ENCODE data around the gene SRPX.
A peak's percentile ranks its signal among the peaks of the same experiment; 100 is the strongest.

SRPX gene, protein sequence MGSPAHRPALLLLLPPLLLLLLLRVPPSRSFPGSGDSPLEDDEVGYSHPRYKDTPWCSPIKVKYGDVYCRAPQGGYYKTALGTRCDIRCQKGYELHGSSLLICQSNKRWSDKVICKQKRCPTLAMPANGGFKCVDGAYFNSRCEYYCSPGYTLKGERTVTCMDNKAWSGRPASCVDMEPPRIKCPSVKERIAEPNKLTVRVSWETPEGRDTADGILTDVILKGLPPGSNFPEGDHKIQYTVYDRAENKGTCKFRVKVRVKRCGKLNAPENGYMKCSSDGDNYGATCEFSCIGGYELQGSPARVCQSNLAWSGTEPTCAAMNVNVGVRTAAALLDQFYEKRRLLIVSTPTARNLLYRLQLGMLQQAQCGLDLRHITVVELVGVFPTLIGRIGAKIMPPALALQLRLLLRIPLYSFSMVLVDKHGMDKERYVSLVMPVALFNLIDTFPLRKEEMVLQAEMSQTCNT

DNA sequence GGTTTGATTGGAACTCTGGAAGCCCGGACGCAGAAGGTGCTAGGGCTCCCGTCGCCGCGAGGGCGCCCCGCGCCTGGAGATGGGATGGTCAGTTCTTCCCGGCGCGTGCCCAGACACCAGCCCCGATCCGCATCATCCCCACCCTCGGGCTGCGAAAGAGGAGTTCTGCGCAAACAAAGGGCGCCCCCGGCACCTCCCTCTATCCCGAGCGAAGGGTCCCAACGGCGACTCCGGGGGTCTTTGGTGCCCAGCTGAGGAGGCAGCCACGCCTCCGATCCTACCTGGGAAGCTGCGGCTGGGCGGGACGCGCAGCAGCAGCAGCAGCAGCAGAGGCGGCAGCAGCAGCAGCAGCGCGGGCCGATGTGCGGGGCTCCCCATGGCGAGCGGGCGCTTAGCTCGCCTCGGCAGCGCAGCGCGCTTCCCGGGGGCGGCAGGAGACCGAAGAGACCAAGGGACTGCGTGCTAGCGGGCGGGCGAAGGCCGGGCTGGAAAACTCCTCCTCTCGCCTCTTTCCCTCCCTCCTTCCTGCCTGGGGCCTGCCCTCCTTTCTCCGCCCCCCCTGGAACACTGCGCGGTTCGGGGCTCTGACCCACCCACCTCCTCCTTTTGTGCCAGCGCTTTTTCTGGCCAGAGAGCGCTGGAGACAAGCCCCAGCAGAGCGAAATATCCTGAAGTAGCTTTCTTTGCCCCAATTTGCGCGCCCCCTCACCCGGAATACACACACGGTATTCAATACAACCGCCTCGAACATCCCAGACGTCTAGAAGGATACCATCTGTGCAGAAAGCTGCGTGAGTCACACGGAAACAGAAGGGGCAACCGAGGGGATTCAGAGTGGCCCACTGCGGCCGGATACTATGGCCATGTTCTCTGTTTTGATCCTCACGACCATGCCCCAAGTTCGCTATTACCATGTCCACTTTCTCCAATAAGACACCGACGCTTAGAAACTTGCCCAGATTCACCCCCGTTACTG, at the start of gene SRPX:
Gene SRPX, minus strand, starts transcription at position 457 of the 976 bp plus-strand sequence. Its CDS starts 79 bp downstream, at position 378.
- DNase-seq (ENCODE audit: low spot score), result no peak

DNA sequence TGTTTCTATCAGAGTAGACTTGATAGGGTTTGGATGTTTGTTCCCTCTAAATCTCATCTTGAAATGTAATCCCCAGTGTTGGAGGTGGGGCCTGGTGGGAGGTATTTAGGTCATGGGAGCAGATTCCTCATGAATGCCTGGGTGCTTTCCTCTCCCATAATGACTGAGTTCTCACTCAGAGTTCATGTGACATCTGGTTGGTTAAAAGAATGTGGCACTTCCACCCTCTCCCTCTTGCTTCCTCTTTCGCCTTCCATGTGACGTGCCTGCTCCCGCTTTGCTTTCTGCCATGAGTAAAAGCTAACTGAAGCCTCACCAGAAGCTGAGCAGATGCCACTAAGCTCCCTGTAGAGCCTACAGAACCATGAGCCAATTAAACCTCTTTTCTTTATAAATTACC, 47.3 kb upstream of the SRPX start:
- DNase-seq (ENCODE audit: low spot score), result no peak

DNA sequence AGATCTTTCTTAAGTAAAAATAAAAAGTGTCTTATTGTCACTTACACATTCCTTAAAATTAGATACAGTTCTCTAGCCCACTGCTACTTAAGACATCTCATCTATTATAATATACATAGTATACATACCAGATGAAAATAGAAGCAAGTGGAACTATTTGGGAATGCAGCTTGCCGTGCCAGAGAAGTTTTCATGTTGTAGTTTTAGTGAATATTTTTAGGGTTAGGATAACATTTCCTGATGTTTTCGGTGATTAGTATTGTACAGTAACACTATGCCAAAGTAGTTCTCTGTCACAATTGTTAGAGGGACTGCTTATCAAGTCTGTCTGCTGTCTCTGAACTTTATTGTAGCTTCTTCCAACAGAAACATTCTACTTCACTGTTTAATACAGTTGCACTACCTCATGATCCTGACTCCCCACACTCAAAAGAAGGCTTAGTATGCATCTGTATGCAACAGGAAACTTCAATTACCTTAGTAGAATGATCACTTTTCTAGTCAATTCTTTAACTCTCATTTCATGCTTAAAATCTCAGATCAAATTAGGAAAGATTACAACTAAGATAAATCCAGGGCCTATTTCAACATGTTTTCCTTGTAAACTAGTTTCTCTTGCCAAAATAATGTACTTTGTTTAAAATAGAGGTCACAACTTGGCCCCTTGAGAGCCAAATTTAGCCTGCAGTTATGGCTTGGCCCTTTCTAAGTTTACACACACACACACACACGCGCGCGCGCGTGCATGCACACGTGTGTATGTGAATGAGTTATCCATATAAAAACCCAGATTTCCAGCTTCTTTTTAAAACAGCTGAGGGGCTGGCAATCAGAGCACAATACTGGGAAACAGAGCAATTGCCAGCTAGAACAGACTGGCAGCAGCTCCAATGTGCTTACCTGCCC, 42.3 kb upstream of the SRPX start:
- no peak for DNase-seq (ENCODE audit: low spot score)

DNA sequence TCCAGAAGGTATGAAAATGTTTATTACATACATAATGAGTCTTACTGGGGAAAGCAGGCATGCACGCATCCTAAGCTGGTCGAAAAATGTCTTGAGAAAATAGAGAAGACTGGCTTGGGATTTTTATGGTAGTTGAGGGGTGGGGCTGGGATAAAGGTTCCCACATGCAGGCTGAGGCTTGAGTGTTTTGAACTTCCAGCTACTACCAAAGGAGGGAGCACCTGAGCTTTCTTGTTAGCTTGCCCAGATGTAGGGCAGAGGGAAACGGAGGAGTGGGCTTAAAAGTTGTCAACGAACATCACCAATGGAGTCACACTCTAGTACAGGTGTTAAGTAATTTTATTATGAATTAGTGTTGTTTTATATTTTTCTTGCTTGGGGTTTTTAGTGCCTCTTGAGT, 39.6 kb upstream of the SRPX start:
- peak; percentile 50 for DNase-seq (ENCODE audit: low spot score)

DNA sequence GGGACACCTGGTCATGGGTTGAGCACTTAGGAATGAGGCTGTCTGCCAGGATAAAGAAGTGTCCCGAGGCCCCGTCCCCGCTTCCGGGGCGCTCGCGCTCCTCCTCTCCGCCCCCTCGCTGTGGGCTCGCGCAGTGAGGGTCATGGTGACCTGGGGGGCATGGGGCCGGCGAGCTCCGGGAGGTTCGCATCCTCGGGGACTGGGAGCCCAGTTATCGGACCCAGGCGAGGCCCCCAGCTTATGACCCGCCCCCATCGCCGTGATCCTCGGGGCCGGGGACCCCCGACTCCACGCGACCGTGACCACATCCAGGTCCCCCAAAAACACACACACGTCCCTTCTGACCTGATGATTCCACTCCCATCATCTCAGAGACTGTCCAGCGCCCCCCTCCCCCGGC, 35.3 kb upstream of the SRPX start:
- no peak for DNase-seq (ENCODE audit: low spot score)

DNA sequence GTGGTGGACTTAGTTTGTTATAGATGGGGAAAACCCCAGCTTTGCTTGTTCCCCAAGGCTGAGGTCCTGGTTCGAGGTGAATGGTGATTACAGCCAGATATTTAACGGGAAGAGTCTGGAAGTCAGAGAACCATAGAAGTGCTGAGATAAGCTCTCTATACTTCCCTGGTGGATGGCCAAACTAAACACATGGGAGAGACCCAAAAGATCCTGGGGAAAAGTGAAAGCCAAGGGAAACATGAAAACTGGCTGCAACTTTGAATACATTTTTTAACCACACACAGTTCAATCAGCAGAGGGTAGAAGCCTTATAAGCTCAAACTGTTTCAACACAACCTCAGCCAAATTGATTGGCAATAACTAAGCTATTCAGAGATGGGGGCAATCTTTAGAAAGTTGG, 29.3 kb upstream of the SRPX start:
- DNase-seq (ENCODE audit: low spot score), result no peak

DNA sequence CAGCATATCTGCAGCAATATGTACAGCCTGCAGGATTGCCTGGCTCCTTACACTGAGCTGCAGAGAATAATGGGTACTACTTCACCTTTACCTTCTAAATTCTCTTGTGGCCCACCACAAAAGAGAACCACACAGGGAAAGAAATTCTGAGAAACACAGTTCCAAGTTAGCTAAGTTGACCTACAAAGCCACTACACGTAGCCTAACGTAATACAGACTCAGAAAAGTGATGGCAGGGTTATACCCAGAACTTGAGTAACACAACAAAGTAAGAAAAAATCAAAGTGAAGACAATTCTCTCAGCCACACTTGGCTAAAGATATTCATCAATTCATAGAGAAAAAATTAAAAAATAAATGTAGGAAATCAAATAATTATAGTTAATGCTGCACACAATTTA, 26.4 kb upstream of the SRPX start:
- DNase-seq (ENCODE audit: low spot score), result no peak

DNA sequence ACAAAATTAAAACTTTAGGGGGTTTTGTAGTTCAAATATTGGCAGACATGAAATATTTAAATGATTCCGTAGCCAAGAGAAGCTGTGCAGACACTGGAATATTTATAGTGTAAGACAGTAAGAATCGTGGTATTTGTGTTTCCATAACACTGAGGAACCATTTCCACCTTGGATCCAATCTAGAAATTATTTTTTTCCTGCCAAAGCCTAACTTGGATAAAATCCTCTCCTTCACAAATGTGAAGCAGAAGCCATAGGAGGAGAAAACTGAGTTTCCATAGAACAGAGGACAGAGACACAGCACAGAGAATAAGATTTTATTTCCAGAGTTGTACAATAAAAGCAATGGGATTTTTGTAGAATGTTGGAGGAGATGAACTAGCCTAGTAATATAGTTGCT, 19.9 kb upstream of the SRPX start:
- no peak for DNase-seq (ENCODE audit: low spot score)

DNA sequence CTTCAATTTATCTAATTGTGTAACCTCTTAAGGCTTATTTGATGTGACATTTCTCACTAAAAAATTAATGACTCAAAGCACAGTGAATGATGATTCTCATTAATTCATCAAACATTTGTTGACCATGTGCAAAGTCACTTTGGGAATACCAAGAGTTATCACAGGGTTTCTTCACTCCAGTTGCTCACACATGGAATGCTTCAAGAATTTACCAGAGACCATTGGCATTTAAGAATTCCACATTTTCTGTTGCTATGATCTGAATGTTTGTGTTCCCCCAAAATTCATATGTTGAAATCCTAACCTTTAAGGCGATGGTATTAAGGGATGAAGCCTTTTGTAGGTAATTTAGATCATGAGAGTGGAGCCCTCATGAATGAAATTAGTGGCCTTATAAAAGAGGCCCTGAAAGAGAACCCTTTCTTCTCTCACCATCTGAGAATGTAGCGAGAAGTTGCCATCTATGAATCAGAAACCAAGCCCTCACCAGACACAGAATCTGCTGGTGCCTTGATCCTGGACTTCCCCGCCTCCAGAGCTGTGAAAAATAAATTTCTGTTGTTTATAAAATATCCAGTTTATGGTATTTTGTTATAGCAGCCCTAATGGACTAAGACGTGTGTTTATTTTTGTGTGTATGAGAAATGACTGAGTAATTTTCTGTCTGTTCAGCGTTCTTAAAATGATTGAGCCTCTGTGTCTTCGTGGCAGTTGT, 16.4 kb upstream of the SRPX start:
- DNase-seq (ENCODE audit: low spot score), result no peak

DNA sequence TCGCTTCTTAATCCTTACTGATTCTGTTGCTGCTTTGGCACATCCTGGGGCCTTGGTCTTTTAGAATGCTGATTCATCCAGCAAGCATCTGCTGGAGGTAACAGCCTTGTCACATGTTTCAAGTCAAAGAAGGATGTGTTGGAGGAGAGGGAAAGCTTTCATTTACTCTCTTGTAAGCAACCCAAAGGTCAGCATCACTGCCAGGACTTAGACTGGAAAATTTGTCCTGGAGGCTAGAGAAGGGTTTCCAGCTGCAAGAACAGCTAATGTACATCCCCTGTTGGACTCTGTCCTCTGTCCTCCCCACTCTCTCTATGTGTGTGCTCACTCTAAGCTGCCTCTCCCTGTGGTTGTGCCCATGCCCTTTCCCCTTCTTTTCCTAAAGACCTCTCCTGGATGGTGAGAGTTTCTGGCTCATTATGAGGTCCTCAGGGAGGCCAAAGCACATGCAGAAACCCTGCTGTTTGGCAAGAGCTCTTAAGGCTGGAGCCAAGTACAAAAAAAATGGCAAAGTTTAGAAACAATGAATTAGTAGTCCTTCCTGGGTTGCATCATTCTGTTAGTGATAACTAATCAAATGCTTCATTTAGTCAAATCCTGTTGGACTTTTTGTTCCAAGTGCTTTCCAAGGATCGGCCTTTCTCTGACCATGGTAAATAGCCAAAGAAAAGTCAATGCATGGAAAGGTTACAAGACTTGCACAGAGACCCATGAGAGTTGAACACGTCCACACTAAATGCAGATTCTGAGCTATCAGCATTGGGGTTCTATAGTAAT, 13.4 kb upstream of the SRPX start:
- DNase-seq (ENCODE audit: low spot score), result no peak

DNA sequence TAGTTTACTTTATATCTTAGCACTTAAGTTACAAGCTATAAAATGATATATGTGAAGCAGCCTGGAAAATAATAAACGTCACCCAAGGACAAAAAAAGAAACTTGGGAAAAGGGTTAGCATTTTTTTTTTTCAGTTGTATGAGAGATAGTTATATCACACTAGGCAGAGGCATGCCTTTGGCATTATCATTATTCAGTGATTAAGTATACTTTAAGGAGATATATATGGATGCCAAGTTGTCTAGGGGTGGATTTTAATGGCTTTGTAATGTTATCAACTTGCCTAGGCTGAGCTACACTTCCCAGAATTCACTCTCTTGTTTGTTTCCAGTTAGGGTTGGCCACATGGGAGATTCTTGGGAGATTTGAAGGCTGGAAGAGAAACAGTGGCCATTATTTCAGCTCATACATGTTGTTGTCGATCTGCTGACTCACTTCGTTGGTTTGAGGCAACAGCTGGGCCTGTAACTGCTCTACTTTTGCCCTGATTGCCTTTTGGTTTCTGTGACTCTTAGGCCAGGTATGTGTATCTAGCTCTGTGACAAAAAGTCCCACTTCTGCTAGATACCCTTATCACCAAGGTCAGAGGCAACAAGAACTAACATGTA, 11.5 kb upstream of the SRPX start:
- DNase-seq (ENCODE audit: low spot score), result no peak

DNA sequence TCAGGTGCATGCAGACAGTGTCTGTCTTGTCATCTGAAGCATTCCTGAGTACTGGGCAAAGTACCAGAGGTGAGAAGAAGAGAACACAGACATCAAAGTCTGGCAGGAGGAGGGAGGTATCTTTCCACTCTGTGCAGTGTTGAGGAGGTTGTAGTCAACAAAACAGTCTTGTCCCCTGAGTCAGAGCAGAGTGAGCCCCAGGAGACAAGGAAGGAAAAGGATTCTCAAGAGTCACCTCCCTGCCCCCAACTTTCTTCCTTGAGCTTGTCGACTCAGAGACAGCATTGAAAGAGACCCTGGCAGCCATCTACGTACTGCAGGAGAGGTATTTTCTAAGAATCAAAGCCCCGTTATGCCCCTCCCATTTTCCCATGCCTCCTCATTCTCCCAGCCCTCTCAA, 4.4 kb upstream of the SRPX start:
- no peak for DNase-seq (ENCODE audit: low spot score)

DNA sequence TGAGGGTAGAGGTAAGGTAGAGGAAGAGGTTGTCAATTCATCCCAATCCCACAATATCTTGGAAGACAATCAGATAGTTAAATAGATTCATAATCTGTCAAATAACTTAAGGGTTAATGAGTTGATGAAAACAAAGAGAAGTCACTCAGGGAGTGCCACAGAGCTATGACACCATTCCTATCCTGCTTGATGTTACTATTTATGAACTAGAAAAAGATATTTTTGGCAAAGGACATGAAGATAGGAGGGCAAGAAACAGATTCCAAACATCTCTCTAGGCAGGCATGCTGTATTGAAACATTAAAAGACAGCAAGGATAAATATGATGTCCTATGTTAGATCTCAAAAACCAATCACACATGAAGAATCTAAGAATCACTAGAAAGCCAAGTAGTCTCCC, 3.5 kb upstream of the SRPX start:
- DNase-seq (ENCODE audit: low spot score), result no peak

DNA sequence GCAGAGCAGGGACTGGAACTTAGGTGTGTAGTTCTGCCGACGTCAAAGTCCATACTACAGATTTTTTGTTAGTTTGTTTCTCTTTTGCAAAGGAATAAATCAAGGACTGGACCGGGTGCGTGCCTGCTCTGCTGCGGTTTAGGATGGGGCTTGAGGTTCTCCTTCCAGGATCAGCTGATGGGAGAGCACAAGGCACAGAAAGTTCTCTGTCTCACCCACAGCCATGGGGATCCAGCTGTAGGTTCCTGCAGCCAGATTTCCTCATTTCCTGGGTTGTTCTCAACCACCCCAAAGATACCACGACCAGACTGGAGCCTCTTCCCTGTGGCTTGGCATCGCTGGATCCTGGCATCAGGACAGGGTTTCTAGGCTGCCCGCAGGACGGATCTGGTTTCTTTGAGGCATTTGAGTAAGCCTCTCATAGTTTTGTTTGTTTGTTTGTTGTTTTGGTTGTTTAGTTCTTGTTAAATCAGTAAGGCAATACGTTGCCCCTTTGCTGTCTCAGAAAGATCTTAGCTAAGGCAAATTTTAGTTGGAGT, 789 bp upstream of the SRPX start:
- DNase-seq (ENCODE audit: low spot score), result no peak

DNA sequence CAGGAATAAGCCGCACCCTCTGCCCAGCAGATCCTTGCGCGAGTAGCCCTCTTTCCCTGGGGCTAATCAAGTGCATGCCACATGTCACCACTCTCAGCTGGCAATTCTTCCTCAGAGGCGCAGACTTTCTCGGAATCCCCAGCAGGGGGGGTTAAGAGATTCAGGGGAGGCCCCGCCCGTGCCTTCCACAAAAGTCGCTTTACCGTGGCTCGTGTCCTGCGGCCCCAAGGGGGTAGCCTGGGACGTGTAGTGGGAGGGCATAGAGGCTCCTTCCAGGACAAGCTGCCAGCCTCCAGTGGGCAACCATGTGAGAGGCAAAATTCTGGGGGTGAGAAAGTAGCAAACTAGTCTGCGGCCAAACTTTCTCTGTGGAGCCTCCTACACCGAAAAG, 652 bp downstream of the SRPX start:
- peak; percentile 22 for DNase-seq (ENCODE audit: low spot score)

DNA sequence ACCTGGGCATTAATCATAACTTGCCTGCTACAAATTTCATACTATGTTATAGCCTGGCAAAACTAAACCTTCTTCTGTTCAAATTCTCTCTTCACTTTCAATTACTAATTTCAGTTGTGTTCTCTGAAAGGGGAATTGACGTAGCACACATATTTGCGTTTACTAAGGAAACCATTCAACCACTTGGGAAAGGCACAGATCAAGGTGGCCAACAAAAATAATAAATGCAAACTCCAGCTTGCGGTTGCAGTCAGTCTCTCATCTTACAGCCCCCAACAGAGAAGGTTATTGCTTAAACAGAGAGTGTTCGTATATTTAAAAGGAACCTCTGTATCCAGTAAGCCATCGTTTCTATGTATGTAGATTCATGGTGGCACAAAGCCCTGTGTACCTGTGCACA, 4.0 kb downstream of the SRPX start:
- DNase-seq (ENCODE audit: low spot score), result no peak

DNA sequence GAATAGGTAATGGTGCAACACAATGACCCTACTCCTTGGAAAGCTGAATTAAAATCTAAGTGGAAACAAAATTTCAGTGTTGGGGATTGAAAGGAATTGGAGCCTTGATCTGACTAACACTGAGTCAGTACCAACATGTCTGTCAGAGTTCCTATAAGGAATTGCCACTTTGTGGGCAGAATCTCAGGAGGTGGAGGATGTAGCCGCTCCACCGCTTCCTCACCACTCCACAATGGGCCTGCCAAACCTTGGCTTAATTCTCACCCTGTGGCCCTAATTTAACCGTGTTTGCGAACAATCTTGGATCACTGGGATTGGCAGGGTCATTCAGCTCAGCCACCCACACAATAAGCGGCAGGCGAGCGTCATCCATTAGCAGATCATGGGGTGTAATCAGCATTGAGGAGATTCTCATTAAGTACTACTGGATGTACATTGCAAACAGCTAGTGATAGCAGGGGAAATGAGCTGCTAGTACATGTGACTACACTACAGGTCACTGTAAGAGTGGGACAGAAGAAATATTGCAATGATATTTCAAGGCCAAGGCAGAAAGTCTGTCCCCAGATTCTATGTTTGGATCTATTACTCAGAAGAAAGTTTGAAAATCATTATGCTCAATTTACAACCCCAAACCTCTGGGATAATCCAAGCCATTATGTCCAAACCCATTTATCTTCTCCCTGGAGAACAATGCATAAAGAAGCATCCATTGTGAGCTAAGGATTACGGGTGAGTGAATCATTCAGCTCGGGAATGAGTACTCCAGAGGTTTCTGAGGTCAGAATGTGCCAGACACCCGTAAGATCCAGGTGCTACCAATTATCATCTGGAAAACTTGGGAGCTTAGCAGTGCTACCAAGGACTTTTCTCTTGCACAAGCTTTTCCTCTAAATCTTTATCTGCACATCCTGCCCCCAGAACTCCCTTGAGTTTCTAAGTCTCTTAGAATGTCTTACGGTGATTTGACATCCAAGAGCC, 5.8 kb downstream of the SRPX start:
- no peak for DNase-seq (ENCODE audit: low spot score)

DNA sequence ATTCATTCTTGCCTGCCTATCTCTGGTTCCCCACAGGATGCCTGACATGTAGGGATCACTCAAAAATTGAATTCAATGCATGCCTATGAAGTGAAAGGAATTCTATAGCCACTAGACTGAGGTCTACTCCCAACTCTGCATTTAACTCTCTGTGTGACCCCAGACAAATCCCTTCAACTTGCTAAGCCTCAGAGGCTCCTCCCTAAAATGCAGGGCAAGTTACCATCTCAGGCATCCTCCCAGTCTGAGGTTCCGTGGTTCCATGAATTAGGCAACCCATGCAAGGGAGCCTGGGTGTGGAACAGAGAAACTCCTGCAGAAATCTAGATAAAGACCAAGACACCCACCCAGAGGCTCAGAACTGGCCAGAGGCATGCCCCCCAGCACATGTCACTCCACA, 6.6 kb downstream of the SRPX start:
- no peak for DNase-seq (ENCODE audit: low spot score)

Measured in NAMALWA (cell line).